Subcutaneous adipose tissue (tissue), 4 donors: ENCODE data around the gene MYH2. TPM values are rescaled to one million over a fixed set of nuclear protein-coding genes. Genes with fewer than 3 reads are reported as not detected.

Source experiments
- CTCF ChIP-seq: fragments of 450-650 bp; IDR thresholded peaks from one replicate; pipeline ENCODE4 v1.5.1; 2016; ENCODE audit warnings: low read depth, mild to moderate bottlenecking, control low read depth, antibody characterized with exemption, moderate library complexity
- total RNA-seq, 4 donors: library from RNA; depleted of rRNA; stranded (reverse); fragments of >200 nt; gene quantifications; one replicate each; pipeline ENCODE4 v1.1.0, GENCODE V29; 2016

MYH2 gene
- total RNA-seq, 4 donors from 2014 or later, result not detected

GRCh38 chr17:10527419-10527818 is 22.0 kb downstream of the MYH2 start:
- TF ChIP-seq CTCF, result no peak

GRCh38 chr17:10526517-10526916 is 22.9 kb downstream of the MYH2 start:
- TF ChIP-seq CTCF, result no peak

GRCh38 chr17:10523064-10523463 is 26.4 kb downstream of the MYH2 start:
- no peak for TF ChIP-seq CTCF

- TF ChIP-seq CTCF, result no peak
These were observed 27.5 kb downstream of the MYH2 start for GRCh38 chr17:10521949-10522348.

- TF ChIP-seq CTCF, result no peak
These were observed 31.0 kb downstream of the MYH2 start, which contains the start of gene MYH1 for GRCh38 chr17:10518271-10519037. Gene MYH1 (minus strand): TSS chr17:10518542. CDS start chr17:10516642, 1,900 bp downstream.

GRCh38 chr17:10516638-10517037 is 32.8 kb downstream of the MYH2 start:
- TF ChIP-seq CTCF, result no peak

- TF ChIP-seq CTCF, result no peak
These were observed 33.4 kb downstream of the MYH2 start for GRCh38 chr17:10516065-10516464.
